Measurements from ENCODE around the gene RPL31. TPM values are rescaled to one million over a fixed set of nuclear protein-coding genes. Genes with fewer than 3 reads are reported as not detected.

RPL31 gene
- total RNA-seq, 1 donor from 2014 or later, result 1,122 TPM

- Histone ChIP-seq H3K27ac (no peak overlapping the region), H3K36me3 (no peaks in the 10 kb centered on the region), H3K9me3 (no peaks in the 10 kb centered on the region), H3K4me3 (no peak overlapping the region), H3K4me1 (peaks cover 18% of the 10 kb centered on the region), H3K27me3 (no peaks in the 10 kb centered on the region)
- no peak for TF ChIP-seq POLR2A (IDR thresholded peaks at IDR 0.05)
- no peak for TF ChIP-seq POLR2AphosphoS5 (IDR thresholded peaks at IDR 0.05; ENCODE audit: insufficient read depth in 1 of 2, low read depth in 1 of 2)
- TF ChIP-seq, protein P1, sequence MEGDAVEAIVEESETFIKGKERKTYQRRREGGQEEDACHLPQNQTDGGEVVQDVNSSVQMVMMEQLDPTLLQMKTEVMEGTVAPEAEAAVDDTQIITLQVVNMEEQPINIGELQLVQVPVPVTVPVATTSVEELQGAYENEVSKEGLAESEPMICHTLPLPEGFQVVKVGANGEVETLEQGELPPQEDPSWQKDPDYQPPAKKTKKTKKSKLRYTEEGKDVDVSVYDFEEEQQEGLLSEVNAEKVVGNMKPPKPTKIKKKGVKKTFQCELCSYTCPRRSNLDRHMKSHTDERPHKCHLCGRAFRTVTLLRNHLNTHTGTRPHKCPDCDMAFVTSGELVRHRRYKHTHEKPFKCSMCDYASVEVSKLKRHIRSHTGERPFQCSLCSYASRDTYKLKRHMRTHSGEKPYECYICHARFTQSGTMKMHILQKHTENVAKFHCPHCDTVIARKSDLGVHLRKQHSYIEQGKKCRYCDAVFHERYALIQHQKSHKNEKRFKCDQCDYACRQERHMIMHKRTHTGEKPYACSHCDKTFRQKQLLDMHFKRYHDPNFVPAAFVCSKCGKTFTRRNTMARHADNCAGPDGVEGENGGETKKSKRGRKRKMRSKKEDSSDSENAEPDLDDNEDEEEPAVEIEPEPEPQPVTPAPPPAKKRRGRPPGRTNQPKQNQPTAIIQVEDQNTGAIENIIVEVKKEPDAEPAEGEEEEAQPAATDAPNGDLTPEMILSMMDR (IDR thresholded peaks at IDR 0.05), result no peak
- DNase-seq (ENCODE audit: extremely low spot score in 2 of 2), result no peak
- intact Hi-C loops (cut with DNase I), result no loop called here
Measured at GRCh38 chr2:100962366-100963025, 39.6 kb upstream of the RPL31 start.

DNA sequence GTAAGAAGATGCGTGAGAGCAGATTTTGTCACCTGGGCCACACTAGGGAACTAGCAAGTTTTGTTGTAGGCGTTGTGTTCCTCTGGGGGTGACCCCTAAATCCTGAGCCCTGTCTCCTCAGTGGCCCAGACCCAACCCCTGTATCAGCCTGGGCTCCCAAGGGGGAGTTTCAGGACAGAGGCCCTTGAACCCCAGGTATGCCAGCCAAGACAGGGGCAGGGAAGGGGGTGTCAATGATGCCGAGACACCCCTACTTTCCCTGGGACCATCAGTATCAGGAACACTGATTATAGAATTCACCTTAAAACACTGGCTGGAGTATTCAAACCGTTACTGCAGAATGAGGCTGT is 39.1 kb upstream of the RPL31 start:
- Histone ChIP-seq H3K4me3 (no peak overlapping the region), H3K9me3 (no peaks in the 10 kb centered on the region), H3K27me3 (no peaks in the 10 kb centered on the region), H3K27ac (no peak overlapping the region), H3K4me1 (peaks cover 17% of the 10 kb centered on the region), H3K36me3 (no peaks in the 10 kb centered on the region)
- no peak for DNase-seq (ENCODE audit: extremely low spot score in 2 of 2)
- TF ChIP-seq POLR2AphosphoS5 (IDR thresholded peaks at IDR 0.05; ENCODE audit: insufficient read depth in 1 of 2, low read depth in 1 of 2) (no peak), POLR2A (IDR thresholded peaks at IDR 0.05) (no peak)
- TF ChIP-seq, protein P1 (IDR thresholded peaks at IDR 0.05), result no peak
- intact Hi-C loops (cut with DNase I), result no loop called here

GRCh38 chr2:100964222-100964621 is 37.9 kb upstream of the RPL31 start:
- H3K4me3 ChIP-seq, result no peak overlapping the region
- H3K27ac ChIP-seq, result no peak overlapping the region
- no peak for DNase-seq (ENCODE audit: extremely low spot score in 2 of 2)
- intact Hi-C loops (cut with DNase I), result no loop called here
- no peaks in the 10 kb centered on the region for H3K36me3 ChIP-seq
- H3K27me3 ChIP-seq, result no peaks in the 10 kb centered on the region
- H3K4me1 ChIP-seq, result peaks cover 11% of the 10 kb centered on the region
- TF ChIP-seq POLR2A (IDR thresholded peaks at IDR 0.05), result no peak
- TF ChIP-seq, protein P1 (IDR thresholded peaks at IDR 0.05), result no peak
- no peak for TF ChIP-seq POLR2AphosphoS5 (IDR thresholded peaks at IDR 0.05; ENCODE audit: insufficient read depth in 1 of 2, low read depth in 1 of 2)
- no peaks in the 10 kb centered on the region for H3K9me3 ChIP-seq

GRCh38 chr2:100964681-100965169 is 37.4 kb upstream of the RPL31 start:
- H3K36me3 ChIP-seq, result no peaks in the 10 kb centered on the region
- no peaks in the 10 kb centered on the region for H3K9me3 ChIP-seq
- peaks cover 11% of the 10 kb centered on the region for H3K4me1 ChIP-seq
- no peak overlapping the region for H3K4me3 ChIP-seq
- TF ChIP-seq POLR2AphosphoS5 (IDR thresholded peaks at IDR 0.05; ENCODE audit: insufficient read depth in 1 of 2, low read depth in 1 of 2), result no peak
- no peak for TF ChIP-seq POLR2A (IDR thresholded peaks at IDR 0.05)
- TF ChIP-seq, protein P1 (IDR thresholded peaks at IDR 0.05), result no peak
- DNase-seq (ENCODE audit: extremely low spot score in 2 of 2), result no peak
- H3K27ac ChIP-seq, result no peak overlapping the region
- H3K27me3 ChIP-seq, result no peaks in the 10 kb centered on the region
- intact Hi-C loops (cut with DNase I), result no loop called here

DNA sequence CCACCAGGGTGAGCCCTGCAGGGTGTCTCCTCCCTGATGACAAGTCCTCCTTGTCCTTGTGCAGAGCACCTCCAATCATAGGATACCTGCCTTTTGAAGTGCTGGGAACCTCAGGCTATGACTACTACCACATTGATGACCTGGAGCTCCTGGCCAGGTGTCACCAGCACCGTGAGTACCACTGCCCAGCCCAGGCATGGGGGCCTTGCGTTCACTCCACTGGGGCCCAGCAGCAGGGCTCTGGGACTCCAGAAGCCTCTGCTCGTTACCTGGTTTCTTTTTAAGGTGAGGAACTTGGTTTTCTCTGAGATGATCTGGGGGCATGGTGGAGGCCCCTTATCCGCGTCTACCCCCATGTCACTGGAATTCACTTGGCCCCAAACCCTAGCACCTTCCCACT is 36.5 kb upstream of the RPL31 start:
- no peaks in the 10 kb centered on the region for H3K9me3 ChIP-seq
- peaks cover 11% of the 10 kb centered on the region for H3K4me1 ChIP-seq
- no peak for DNase-seq (ENCODE audit: extremely low spot score in 2 of 2)
- H3K4me3 ChIP-seq, result no peak overlapping the region
- H3K27ac ChIP-seq, result no peak overlapping the region
- H3K27me3 ChIP-seq, result no peaks in the 10 kb centered on the region
- TF ChIP-seq POLR2A (IDR thresholded peaks at IDR 0.05), result no peak
- TF ChIP-seq, protein P1 (IDR thresholded peaks at IDR 0.05), result no peak
- H3K36me3 ChIP-seq, result no peaks in the 10 kb centered on the region
- intact Hi-C loops (cut with DNase I), result no loop called here
